HG03135 (cell line): ENCODE data around the gene VPS37B.

ENCODE experiments used
- ATAC-seq: cut with Tn5 transposase; IDR thresholded peaks from one replicate; pipeline ENCODE4 v1.9.1; 2021; ENCODE audit warnings: mild to moderate bottlenecking, moderate library complexity; ENCODE audit not compliant: unreplicated experiment

The VPS37B gene

GRCh38 chr12:122867691-122868461, 28.0 kb downstream of the VPS37B start:
- ATAC-seq, result no peak

GRCh38 chr12:122866950-122867607, 28.8 kb downstream of the VPS37B start:
- ATAC-seq, result no peak

- no peak for ATAC-seq
Measured at GRCh38 chr12:122866379-122866778, 29.5 kb downstream of the VPS37B start.

- no peak for ATAC-seq
Measured at GRCh38 chr12:122865268-122866231, 30.4 kb downstream of the VPS37B start.

- no peak for ATAC-seq
Measured at GRCh38 chr12:122864894-122865253, 31.1 kb downstream of the VPS37B start.

GRCh38 chr12:122862872-122863701, 32.8 kb downstream of the VPS37B start:
- no peak for ATAC-seq

GRCh38 chr12:122862110-122862634, 33.8 kb downstream of the VPS37B start:
- no peak for ATAC-seq

- ATAC-seq, result no peak
Measured at GRCh38 chr12:122861587-122861970, 34.3 kb downstream of the VPS37B start.

GRCh38 chr12:122860854-122861586, 34.9 kb downstream of the VPS37B start:
- ATAC-seq, result no peak

- ATAC-seq, result no peak
Measured at GRCh38 chr12:122860040-122860853, 35.7 kb downstream of the VPS37B start.

- no peak for ATAC-seq
Measured at GRCh38 chr12:122859303-122860039, 36.5 kb downstream of the VPS37B start.

GRCh38 chr12:122858591-122859302, 37.2 kb downstream of the VPS37B start:
- no peak for ATAC-seq

GRCh38 chr12:122858171-122858570, 37.8 kb downstream of the VPS37B start:
- no peak for ATAC-seq

- no peak for ATAC-seq
Measured at GRCh38 chr12:122856999-122857671, 38.8 kb downstream of the VPS37B start.

GRCh38 chr12:122855928-122856831, 39.7 kb downstream of the VPS37B start:
- no peak for ATAC-seq
